GM21526 (cell line): ENCODE results near the gene CAMTA1.

Experiments used
- ATAC-seq: cut with Tn5 transposase; IDR thresholded peaks from one replicate; pipeline ENCODE4 v1.9.1; 2021; ENCODE audit warnings: moderate library complexity; ENCODE audit not compliant: unreplicated experiment, low FRiP score

The CAMTA1 gene

DNA sequence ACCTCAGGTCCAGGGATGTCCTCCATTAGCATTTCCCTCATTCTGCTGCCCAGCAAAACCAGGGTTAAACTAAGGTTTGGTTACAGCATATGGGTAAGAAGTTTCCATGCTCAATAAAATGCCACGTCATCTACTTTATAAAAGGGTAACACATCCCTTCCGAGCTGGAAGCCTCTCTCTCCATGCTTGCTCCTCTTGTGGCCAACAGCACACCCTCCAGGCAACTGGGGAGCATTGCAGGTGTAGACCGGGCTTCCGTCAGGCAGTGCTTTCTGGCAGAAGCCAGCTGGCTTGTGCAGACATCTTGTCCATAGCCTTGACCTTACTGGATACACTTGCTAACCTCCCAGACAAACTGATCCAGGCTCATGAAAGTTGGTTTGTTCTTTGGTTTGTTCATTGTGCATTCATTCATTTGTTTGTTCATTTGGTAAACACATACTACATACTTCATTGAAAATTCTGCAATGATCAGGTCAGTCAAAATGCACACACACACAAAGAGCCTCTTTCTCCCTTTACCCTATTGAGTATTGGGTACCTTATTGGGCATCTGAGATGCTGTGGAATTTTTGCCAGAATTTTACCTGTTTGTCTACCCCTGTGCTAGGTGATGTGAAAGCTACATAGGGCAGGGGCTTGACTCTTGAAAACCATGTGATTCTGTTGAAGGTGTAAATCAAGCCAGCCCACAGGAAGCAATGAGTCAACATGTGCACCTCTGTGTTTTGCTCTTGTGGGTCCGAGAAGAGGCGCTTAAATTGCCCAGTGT, 422.8 kb downstream of the CAMTA1 start:
- ATAC-seq, result no peak

DNA sequence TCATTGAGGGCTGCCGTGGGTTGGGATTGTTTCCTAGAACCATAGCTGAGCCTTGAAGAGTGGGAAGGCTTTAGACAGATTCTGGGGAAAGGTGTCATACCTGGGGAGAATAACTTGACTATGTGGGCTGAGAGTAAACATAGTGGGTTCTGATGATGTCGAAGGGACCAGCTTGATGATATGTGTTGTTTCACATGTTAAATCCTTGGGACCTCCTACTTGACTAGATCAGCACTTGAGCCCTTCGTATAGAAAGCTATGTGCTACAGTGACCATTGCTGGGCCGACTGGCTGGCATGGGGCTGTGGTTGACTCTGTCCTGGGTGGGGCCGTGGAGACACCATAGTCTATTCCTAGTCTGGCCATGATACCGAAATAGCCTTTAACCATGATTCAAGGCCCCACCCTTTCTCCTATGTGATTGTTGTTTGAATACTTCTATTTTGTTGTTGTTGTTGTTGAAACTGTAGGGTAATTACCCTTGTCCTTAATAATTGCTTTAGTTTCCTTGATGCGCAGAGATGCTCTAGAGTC, 423.5 kb downstream of the CAMTA1 start:
- no peak for ATAC-seq

DNA sequence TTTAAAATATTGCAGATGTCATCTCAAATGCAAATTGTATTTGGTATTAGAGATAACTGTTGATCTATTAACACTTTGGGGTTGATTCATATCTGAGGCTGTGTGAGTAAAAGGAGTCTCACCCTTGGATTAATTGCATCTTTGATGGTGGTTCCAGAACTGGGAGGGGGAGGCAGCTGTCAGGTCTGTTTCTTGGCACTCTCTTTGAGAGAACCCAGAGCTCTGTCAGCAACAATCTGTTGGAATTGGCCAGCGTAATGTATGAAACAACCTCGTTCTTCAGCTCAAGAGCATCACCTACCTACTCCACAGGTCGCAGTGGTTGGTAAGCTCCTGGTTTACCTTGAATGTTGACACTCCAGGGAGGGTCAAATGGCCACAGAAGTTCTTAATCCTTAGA, 424.1 kb downstream of the CAMTA1 start:
- no peak for ATAC-seq

DNA sequence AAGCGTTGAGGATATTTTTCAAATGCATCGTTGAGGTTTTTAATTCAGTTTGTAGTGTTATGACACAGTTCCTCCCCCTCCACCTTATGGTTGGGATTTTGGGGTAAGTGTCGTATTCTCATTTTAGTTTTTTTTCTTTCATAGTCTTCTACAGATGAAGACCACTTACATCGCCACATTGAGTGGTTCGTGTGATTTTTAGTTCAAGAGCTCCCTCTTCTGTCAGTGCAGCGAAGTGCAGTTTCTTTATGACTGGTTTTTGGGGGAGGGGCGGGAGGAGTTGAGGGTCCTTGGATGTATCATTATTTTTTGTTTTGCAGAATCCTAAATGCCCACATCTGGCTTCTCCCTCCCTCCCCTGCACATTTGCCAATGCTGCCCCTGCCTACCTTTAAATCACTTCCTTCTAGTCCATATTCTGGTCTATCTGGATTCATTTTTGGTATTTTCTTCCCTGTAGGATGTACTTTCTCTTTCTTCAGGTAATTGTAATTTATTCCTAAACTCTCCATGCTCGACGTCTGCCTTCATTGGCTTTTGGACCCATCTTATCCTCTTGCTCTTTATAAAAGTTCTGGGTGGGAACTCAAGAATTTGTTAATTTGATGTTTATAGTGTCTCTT, 433.1 kb downstream of the CAMTA1 start:
- no peak for ATAC-seq

DNA sequence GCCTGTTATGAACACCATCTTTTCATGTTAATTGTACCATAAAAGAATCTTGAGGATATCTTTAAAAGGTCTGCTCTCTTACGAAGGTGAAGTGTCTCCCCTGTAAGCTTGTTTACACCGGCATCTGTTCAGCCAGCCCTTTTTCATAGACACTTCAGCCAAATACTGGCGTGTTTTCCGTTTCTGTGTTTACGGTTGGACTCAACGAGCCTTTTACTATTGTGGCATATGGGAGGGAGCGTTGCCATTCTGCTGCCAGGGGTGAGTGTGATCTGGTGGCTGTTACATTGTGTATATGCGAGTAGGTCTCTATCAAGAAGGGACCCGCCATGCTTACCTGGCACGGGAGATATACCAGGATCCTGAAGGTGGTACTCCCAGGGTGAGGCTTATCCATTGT, 433.8 kb downstream of the CAMTA1 start:
- no peak for ATAC-seq

DNA sequence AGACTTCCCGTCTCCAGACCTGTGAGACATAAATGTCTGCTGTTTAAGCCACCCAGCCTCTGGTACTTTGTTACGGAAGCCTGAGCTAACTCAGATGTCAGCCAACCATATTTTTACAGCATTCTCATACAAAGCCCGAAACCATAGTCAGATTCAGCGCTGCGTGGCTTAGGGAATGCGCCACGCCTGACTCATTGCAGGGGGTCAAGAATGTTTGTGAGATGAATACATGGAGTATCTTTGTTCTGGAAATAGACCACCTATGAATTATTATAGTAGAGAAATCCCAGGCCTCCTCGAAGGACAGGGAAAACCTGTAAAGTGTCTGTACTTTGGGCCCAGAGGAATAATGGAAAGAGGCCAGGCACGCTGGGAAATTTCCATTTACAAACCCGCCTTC, 434.8 kb downstream of the CAMTA1 start:
- ATAC-seq, result no peak

DNA sequence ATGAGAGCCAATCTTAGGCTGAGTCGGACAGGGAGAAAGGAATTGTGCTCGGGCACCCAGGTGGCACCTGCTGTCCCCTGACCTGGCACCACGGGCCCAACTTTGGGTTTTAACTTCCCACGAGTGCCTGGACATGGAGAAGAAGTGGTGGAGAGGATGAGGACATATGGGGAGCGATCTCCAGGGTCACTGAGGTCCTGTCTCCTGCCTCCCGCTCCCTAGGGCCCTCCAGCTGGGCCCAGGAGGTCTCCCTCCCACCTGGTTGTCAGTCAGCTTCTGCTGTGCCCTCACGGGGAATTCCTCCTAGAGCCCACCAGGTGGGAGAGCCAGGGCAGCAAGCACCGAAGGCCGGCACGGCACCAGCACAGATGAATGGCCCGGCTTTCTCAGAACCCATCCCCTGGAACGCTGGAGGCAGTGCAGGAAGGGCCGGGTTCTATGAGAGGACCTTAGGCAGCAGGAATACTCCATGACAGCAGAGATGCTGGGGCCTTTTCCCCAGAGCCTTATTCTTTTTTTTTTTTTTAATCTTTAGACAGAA, 435.5 kb downstream of the CAMTA1 start:
- ATAC-seq, result no peak

DNA sequence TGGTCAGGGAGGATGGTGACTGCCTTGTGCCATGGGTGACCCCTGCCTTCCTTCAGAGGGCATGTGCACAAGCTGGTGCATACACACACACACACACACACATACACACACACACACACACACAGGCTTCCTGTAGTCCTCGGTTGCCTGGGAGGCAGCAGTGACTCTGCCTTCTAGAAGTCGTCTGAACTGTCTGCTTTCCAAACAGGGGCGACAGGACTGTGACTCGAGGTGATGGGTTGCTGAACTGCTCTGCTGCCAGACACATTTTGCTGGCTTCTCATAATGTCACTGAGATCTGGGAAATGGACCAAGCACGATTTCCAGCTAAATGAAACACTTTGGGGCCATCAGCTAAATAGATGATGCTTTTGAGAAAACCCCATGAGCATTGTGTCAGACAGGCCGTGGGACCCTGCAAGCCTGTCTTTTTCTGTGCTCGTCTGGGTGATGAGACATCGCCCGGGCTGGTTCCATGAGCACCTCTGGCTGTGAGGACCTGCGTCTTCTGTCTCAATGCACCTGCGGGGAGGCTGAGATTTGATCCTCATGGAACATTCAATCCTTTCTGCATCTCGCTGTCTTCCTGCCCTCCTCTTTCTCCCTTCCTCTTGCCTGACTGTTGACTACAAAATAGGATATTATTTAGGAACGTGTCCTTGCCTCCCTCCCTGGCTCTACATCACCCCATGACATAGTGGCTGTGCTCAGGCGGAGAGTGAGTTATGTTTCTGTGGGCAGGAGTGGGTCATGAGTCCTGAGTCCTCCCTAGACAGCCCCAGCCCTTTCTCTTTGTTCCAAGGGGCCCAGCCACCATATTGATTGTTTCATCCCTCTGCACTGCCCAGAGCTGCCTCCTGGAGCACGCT, 436.8 kb downstream of the CAMTA1 start:
- no peak for ATAC-seq

DNA sequence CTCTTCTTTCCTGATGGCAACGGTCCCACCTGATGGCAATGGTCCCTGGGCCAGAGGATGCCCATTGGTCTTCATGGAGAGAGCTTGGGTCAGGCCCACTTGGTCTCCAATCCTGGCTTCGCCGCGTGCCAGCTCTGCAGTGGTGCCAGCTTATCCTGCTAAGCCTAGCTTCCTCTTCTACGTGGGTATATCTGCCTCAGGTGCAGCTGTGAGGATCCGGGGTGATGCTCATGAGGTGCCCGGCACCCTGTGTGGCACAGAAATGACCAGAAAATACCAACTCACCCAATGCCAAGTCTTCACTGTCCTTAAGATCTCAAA, 437.4 kb downstream of the CAMTA1 start:
- no peak for ATAC-seq

DNA sequence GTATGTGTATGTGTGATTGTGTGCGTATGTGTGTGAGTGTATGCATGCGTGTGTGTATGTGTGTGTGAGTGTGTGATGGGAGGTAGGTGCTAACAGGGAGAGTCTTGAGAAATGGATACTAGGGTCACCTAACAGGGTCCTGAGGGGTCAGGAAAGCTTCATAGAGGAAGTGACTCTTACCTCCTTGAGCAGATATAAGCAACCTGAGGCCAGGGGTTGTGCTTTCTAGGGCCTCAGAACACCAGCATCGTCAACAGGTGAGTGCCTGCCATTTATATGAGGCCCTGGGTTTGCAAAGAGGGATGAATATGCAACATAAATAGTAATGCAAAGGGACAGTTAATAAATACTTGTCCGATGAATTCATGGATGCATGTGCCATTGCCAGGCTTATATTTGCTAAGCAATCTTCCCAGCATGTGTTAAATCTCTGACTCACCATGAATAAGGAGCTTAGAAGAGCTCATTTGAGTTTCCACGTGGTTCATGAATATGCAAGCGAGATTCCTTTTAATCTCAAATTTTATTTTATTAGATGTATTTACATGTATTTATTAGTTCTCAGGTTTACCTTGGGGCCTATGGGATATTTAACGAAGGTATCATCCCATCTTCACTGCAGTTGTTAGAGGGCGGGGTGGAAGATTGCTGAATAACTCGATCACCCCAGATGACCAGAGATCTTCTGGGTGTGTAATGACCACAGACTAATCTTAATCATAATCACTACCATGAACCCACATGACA, 438.3 kb downstream of the CAMTA1 start:
- no peak for ATAC-seq

DNA sequence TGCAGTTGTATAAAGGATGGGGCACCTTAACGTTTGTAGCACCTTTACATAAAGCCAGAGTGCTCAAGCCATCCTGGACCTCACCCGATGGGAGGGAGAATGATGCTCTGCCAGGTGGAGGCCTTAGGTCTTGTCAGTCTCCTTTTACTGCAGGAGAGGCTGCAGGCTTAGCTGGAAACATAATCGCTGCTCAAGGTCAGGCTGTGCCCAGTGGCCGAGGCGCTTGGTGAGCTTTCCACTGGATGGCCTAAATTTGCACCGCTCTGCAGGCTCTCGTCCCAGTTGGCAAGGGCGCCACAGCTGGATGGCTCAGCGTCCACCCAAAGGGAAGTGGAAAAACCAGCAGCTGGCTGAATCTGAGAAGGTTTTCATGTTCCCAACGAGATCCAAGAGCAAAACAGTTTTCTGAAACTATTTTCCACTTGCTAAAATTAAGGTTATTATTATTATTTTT, 438.9 kb downstream of the CAMTA1 start:
- ATAC-seq, result no peak

DNA sequence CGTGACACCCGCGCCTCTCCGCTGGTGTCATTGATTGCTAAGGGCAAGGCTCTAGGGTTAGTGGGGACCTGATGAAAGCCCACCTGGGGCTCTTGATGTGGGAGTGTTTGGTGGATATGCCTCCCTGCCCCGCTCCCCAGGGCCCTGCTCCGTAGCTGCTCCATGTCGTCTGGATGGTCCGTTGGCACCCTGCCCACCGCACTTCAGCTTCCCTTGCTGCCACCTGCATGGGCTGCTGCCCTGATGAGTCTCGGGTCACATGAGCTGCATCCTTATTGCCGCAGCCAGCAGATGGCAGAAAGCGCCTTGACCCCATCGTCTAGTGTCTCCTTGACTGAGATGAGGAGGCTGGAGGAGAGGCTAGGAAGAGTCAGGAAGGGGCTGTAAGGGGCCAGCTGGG, 439.4 kb downstream of the CAMTA1 start:
- no peak for ATAC-seq

DNA sequence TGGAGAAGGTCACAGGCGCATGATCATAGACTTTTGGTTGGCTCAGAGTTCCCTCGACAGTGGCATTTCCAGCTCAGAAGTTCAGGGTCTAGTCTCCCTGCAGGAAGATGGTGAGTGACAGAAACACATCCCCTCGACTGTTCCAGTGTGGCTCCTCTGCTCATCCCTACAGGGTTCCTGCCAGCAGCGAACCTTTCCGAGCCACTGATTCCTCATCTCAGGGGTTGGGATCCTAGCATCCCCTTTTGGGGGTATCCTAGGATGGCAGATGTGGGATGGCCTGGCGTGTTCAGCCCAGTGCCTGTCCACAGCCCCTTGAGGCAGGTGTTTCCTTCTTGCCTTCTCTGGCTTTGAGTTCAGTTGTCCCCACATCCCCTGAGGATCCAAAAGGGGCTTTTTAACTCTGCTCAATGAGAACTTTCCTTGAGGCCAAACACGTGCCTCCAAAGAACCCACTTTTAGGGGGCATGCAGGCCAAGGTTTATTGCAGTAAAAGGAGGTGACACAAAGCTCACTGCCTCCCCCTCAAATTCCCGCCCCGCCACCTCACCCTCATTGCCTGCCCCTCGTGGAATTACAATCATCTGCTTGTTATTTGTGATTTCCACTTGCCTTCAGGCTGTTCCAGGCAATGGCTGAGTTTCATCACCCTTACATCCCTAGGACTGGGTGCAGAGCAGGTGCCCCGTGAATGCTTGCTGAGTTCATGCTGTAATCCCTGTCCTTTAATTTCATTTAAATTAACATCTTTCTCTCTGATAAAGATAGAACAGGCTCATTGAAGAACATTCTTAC, 440.7 kb downstream of the CAMTA1 start:
- no peak for ATAC-seq

DNA sequence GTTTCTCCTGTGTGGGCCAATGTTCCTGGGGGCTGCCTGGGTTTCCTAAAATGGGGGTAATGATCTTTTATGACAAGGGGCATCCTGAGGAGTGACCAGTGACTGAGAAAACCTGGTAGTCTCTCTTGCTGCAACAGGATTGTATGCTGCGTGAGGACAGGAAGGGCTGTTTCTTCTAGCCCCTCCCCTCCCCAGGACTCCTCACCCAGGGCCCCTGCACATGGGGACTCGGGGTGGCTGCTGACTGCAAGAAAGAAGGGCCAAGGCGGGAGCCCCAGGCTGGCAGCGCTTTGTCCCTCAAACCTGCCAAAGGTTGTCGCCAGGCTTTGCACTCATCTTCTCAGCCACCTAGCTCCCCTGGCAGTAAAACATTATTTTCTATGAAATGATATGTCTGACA, 442.4 kb downstream of the CAMTA1 start:
- no peak for ATAC-seq

DNA sequence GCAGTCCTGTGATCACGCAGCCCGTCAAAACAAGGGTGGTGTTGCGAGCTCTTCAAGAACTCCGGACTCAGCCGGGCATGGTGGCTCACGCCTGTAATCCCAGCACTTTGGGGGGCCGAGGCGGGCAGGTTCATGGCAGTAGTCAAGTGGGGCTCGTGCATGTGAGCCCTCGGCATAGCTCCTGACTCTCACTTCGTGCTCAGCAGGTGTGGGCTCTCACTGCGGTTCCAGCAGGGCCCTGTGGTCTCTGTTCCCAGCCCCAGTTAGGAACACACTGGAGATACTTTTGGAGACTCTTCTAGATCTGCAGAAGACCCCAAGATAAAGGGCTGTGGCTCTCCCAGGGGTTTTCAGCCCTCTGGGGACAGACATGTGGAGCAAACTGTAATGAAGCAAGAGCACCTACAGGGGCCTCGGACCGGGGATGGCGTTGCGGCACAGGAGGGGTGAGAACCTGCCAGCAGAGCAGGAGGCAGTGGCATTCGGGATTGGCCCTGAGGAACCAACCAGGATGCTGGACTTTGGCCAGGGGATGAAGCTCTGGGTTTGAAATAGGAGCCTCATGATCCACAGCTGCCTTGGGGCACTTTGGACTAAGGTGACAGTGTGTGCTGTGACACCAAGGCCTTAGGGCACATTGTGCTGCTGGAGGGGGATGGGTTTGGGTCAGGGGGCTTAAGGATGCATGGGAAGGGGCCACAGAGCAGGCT, 443.2 kb downstream of the CAMTA1 start:
- no peak for ATAC-seq

DNA sequence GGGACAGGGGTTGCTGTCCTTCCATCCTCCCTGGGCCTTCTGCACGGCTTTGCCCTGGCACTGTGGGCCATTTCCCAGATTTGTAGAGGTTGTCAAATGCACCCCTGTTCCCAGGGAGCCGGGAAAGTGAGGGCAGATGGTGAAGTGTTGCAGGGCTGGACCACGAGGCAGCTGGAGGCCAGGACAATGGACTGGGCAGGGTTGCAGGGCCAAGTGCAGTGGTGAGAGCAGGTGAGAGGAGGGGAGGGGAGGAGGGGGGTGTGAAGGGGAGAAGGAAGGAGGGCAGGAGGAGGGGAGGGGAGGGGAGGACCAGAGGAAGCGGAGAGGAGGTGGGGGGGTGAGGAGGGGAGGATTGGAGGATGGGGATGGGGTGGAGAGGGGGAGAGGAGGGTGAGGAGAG, 443.9 kb downstream of the CAMTA1 start:
- no peak for ATAC-seq

DNA sequence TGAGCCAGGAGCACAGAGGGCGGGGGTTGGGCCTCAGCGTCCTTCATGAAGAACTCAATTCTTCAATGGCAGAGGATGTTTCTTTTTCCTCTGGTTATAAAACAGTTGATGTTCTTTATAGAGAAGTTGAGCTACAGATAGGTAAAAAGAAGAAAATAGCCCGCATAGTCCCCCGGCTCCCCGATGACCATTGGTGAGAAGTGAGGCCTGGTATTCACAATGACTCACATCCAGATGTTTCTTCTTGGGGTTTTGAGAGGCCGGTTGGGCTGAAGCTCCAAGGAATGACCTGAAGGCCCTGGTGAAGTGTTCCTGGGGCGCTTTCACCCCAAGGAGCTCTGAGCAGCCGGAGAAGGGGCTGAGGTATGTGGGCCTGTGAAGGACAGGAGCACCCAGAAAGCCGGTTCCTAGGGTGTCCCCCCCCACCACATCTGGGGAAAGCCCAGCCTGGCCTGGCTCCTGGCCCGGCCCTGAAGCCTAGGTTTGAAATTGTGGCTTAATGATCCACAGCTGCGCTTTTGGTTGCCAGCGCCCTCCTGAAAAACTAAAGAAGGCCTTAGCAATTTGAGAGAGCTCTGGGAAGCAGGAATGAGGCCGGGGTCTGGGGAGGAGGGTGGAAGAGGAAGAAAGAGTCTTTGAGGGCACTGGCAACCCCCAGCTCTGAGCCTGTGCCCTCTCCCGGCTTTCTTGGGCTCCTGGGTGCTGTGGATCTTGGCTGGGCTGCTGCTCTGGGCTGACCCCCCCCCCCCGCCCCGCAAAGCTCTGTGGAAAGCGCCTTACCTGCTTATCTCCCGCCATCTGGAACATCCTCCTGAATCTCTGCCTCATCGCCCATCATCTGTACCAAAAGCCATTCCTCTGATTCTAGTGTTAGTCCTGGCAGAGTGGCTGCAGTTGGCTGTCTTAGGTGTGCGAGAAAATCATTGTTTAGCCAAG, 444.7 kb downstream of the CAMTA1 start:
- ATAC-seq, result no peak
